ENCODE measurements around the gene METAP1.
"Not testable (repeated sequence)": the region's sequence is repeated elsewhere in the genome, so short reads cannot be mapped to it uniquely, and the experiment has no call there.

Gene METAP1

DNA sequence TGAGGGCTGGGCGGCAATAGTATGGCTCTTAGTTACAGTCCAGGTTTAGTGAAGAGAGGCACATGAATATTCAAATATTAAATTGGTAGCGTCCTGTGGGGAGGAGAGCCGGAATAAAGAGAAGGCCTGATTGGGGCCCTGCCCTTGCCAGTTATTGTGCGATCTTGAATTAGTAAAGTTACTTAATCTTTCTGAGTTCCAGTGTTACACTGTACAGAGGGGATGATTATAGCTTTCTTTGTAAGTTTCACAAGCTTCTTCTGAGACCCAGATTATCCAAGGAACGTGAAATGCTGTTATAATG is 1.2 kb downstream of the METAP1 start:
- DNase-seq (ENCODE audit: low read depth in 1 of 2, low spot score in 1 of 2) = no peak

GRCh38 chr4:98997166-98997565 is 1.6 kb downstream of the METAP1 start:
- no peak for DNase-seq (ENCODE audit: low read depth in 1 of 2, low spot score in 1 of 2)

DNA sequence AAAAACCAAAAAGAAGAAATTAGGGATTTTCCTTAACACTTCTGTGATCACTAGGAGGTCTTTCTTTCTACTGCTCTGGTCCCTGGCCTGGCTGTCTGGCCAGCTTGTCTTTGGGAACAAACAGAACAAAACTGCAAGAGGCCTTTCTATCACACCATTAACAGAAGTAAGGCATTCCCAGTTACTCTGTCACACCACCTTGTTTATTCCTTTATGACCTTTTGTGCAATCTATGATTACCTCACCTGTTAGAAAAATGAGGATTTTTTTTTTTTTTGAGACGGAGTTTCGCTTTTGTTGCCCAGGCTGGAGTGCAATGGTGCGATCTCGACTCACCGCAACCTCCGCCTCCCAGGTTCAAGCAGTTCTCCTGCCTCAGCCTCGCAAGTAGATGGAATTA is 3.0 kb downstream of the METAP1 start:
- DNase-seq (ENCODE audit: low read depth in 1 of 2, low spot score in 1 of 2) = no peak

DNA sequence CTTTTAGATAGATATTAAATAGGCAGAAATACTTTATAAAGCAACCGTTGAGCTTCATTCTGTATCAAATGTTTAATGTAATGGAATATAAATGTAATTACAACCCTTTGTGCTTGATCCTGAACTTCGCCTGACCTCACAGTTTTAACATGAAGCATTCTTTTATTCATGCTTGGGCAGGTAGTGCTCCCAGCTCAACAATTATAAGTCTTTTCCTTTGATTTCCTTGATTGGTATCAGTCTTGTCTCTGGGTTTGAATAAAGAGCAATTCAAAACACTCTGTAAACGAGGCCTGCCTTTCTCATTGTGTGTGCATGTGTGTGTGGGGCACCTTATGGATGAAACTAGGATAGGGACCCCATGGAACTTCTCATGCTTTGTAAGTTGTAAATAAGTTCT is 6.8 kb downstream of the METAP1 start:
- DNase-seq (ENCODE audit: low read depth in 1 of 2, low spot score in 1 of 2) = no peak

DNA sequence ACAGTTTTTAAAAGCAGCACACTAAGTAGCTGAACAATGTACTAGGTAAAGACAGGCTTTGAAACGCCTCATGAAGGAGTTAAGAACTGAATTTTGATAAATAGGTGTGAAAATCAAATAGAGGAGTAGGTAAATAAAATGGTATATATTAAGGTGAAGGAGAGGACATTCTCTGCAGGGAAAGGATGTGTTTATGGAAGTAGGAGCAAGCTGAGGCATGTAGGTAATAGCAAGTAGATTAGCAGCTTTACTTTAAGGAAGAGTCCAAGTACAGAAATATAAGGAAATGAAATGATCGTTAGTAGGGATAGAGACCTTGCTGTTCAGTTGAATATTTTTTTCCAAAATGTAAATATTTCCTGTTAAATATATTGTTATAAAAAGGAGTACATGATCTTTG is 12.5 kb downstream of the METAP1 start:
- DNase-seq (ENCODE audit: low read depth in 1 of 2, low spot score in 1 of 2) = no peak

DNA sequence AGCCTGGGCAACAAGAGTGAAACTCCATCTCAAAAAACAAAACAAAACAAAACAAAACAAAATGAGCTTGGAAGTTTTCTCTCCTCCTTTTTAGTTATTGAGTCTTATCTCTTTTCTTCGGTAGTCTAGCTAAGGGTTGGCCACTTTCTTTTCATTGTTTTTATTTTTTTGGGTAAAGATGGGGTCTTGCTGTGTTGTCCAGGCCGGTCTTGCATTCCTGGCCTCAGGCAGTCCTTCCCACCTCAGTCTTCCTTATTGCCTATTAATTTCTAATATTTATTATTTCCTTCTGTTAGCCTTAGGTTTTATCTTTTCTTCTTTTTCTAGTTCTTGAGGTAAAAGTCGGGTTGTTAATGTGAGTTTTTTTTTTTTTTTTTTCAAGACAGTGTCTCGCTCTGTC is 16.4 kb downstream of the METAP1 start:
- DNase-seq (ENCODE audit: low read depth in 1 of 2, low spot score in 1 of 2) = no peak

DNA sequence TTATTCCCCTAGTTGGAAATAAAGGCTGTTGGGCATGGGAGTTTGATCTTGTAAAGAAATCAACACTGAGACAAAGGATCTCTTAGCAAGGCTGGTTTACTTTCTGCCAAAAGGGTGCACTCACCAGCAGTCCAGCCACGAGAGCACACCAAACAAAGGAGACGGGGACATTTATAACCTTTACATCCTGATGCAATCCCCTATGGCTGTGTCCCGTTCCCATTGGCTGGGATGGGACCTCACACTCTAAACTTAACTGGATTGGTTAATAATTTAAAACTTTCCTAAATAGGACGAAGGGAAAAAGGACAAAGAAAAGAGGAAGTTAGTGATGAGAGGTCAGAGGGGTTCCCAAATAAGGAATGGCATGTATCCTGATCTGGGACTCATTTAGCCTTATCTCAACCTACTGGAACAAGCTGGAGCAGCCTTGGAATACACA is 17.9 kb downstream of the METAP1 start:
- no peak for DNase-seq (ENCODE audit: low read depth in 1 of 2, low spot score in 1 of 2)

GRCh38 chr4:99013884-99014523 is 18.5 kb downstream of the METAP1 start:
- no peak for DNase-seq (ENCODE audit: low read depth in 1 of 2, low spot score in 1 of 2)

- DNase-seq (ENCODE audit: low read depth in 1 of 2, low spot score in 1 of 2) = no peak
These were observed 25.9 kb downstream of the METAP1 start for GRCh38 chr4:99021386-99021785.

GRCh38 chr4:99022566-99022965 is 27.0 kb downstream of the METAP1 start:
- no peak for DNase-seq (ENCODE audit: low read depth in 1 of 2, low spot score in 1 of 2)

GRCh38 chr4:99023800-99024251 is 28.3 kb downstream of the METAP1 start:
- DNase-seq (ENCODE audit: low read depth in 1 of 2, low spot score in 1 of 2) = not testable (repeated sequence)

GRCh38 chr4:99024481-99025275 is 29.2 kb downstream of the METAP1 start:
- no peak for DNase-seq (ENCODE audit: low read depth in 1 of 2, low spot score in 1 of 2)

DNA sequence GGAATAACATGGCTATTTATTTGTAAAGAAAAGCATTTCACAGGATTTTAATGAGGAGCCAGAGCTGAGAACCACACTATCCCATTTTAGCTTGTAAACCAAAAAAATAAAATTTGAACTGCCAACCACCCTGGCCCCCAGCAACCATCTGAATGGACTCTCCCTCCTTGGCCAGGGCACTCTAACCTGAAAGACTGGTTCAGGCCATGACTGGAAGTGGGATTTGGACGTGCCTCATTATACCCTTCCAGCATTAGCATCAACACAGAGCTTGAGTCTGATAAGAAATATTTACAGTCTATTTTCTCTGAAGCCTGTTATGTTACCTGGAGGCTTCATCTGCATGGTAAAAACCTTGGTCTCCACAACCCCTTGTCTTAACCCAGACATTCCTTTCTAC is 30.0 kb downstream of the METAP1 start:
- no peak for DNase-seq (ENCODE audit: low read depth in 1 of 2, low spot score in 1 of 2)

- DNase-seq (ENCODE audit: low read depth in 1 of 2, low spot score in 1 of 2) = no peak
These were observed 31.8 kb downstream of the METAP1 start for GRCh38 chr4:99027304-99027703.

GRCh38 chr4:99028187-99028586 is 32.7 kb downstream of the METAP1 start:
- no peak for DNase-seq (ENCODE audit: low read depth in 1 of 2, low spot score in 1 of 2)

GRCh38 chr4:99029018-99029735 is 33.7 kb downstream of the METAP1 start:
- DNase-seq (ENCODE audit: low read depth in 1 of 2, low spot score in 1 of 2) = no peak

- DNase-seq (ENCODE audit: low read depth in 1 of 2, low spot score in 1 of 2) = no peak
These were observed 34.3 kb downstream of the METAP1 start for GRCh38 chr4:99029852-99030251.

DNA sequence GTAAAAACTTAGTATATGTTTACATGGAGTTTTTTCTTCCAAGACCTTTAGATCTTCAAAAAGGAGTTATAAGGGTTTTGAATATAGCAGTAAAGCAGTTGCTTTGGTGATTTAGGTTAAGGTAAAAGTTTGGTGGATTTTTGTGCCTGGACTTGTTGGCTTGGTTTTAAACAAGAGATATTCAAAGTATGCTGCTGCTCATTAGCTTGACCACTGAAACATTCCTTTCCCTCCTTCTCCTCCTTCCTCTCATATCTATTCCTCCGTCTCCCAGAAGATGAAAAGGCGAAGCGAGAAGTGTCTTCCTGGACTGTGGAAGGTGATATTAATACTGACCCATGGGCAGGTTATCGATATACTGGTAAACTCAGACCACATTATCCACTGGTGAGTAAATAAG is 38.4 kb downstream of the METAP1 start:
- DNase-seq (ENCODE audit: low read depth in 1 of 2, low spot score in 1 of 2) = no peak

DNA sequence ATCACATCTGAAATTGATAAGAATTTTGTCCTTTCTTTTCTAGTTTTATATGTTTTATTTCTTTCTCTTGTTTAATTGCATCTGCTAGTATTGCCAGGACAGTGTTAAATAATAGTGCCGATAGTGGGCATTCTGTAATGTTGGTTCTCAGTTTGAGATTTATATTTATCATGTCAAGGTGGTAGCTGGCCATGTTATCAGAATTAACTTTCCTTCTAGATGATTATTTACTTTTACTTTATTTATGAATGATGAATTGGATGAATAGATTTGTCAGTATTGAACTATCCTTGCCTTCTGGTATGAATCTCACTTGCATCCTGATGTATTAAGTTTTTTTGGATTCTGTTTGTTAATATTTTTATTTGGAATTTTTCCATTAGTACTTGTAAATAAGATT is 42.7 kb downstream of the METAP1 start:
- DNase-seq (ENCODE audit: low read depth in 1 of 2, low spot score in 1 of 2) = no peak

- no peak for DNase-seq (ENCODE audit: low read depth in 1 of 2, low spot score in 1 of 2)
These were observed 47.8 kb downstream of the METAP1 start for GRCh38 chr4:99043346-99043745.

GRCh38 chr4:99047710-99048109 is 52.2 kb downstream of the METAP1 start:
- DNase-seq (ENCODE audit: low read depth in 1 of 2, low spot score in 1 of 2) = no peak

DNA sequence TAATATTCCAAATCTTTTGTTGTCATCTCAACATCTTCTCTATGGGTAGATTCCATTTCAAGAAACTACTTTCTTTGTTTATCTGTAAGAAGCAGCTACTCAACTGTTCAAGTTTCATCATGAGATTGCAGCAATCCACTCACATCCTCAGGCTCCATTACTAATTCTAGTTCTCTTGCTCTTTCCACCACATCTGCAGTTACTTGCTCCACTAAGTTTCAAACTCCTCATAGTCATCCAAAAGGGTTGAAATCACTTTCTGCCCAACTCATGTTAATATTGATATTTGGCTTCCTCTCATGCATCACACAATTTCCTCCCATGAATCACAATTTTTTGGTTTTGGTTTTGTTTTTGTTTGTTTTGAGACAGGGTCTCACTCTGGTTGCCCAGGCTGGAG is 57.4 kb downstream of the METAP1 start:
- no peak for DNase-seq (ENCODE audit: low read depth in 1 of 2, low spot score in 1 of 2)

All from activated T-helper 1 cell treated with anti-CD3 and anti-CD28 coated beads, Interleukin-2, amount 50 U/mL, for 16 hours (primary cell).